Measurements from ENCODE around the gene SEC14L5. TPM values are rescaled to one million over a fixed set of nuclear protein-coding genes. Genes with fewer than 3 reads are reported as not detected.

Gene SEC14L5
- total and polyA plus RNA-seq, 2 experiments from 2014 or later, result 0.21 TPM; not detected in 1

GRCh38 chr16:5012887-5013286 is 54.8 kb downstream of the SEC14L5 start:
- Histone ChIP-seq H3K27ac (no peak overlapping the region), H3K9me3 (ENCODE audit: low read depth) (no peaks in the 10 kb centered on the region), H3K4me3 (no peak overlapping the region), H3K4me1 (ENCODE audit: low read depth) (no peaks in the 10 kb centered on the region), H3K36me3 (no peaks in the 10 kb centered on the region), H3K27me3 (no peaks in the 10 kb centered on the region)
- TF ChIP-seq CTCF (IDR thresholded peaks at IDR 0.05; ENCODE audit: low read depth, low read length), result no peak
- DNase-seq (ENCODE audit: low read depth in 1 of 2, low spot score in 1 of 2), result no peak

GRCh38 chr16:5015351-5015750 is 57.2 kb downstream of the SEC14L5 start:
- no peak for DNase-seq (ENCODE audit: low read depth in 1 of 2, low spot score in 1 of 2)
- H3K4me3 ChIP-seq, result no peak overlapping the region
- no peaks in the 10 kb centered on the region for H3K4me1 ChIP-seq (ENCODE audit: low read depth)
- no peaks in the 10 kb centered on the region for H3K27me3 ChIP-seq
- H3K36me3 ChIP-seq, result no peaks in the 10 kb centered on the region
- no peaks in the 10 kb centered on the region for H3K9me3 ChIP-seq (ENCODE audit: low read depth)
- H3K27ac ChIP-seq, result no peak overlapping the region
- TF ChIP-seq CTCF (IDR thresholded peaks at IDR 0.05; ENCODE audit: low read depth, low read length), result no peak

GRCh38 chr16:5015887-5016286 is 57.8 kb downstream of the SEC14L5 start:
- Histone ChIP-seq H3K4me3 (no peak overlapping the region), H3K9me3 (ENCODE audit: low read depth) (no peaks in the 10 kb centered on the region), H3K4me1 (ENCODE audit: low read depth) (no peaks in the 10 kb centered on the region), H3K36me3 (no peaks in the 10 kb centered on the region), H3K27ac (no peak overlapping the region), H3K27me3 (no peaks in the 10 kb centered on the region)
- no peak for TF ChIP-seq CTCF (IDR thresholded peaks at IDR 0.05; ENCODE audit: low read depth, low read length)
- DNase-seq (ENCODE audit: low read depth in 1 of 2, low spot score in 1 of 2), result no peak

- H3K27ac ChIP-seq, result no peak overlapping the region
- no peak for DNase-seq (ENCODE audit: low read depth in 1 of 2, low spot score in 1 of 2)
- no peaks in the 10 kb centered on the region for H3K36me3 ChIP-seq
- TF ChIP-seq CTCF (IDR thresholded peaks at IDR 0.05; ENCODE audit: low read depth, low read length), result no peak
- no peaks in the 10 kb centered on the region for H3K9me3 ChIP-seq (ENCODE audit: low read depth)
- no peaks in the 10 kb centered on the region for H3K4me1 ChIP-seq (ENCODE audit: low read depth)
- no peak overlapping the region for H3K4me3 ChIP-seq
- H3K27me3 ChIP-seq, result no peaks in the 10 kb centered on the region
Observed at GRCh38 chr16:5016967-5017677, 59.0 kb downstream of the SEC14L5 start.

GRCh38 chr16:5017678-5017969 is 59.5 kb downstream of the SEC14L5 start:
- no peak for TF ChIP-seq CTCF (IDR thresholded peaks at IDR 0.05; ENCODE audit: low read depth, low read length)
- H3K9me3 ChIP-seq (ENCODE audit: low read depth), result no peaks in the 10 kb centered on the region

More at GRCh38 chr16:5017678-5017969, 59.5 kb downstream of the SEC14L5 start:
- no peak for DNase-seq (ENCODE audit: low read depth in 1 of 2, low spot score in 1 of 2)
- Histone ChIP-seq H3K27ac (no peak overlapping the region), H3K36me3 (no peaks in the 10 kb centered on the region), H3K4me1 (ENCODE audit: low read depth) (no peaks in the 10 kb centered on the region), H3K27me3 (no peaks in the 10 kb centered on the region), H3K4me3 (no peak overlapping the region)
